Measurements from ENCODE around the gene SCP2.

GRCh38 chr1:53050310-53050709 lies 123.2 kb downstream of the SCP2 start:
- TF ChIP-seq CTCF (IDR thresholded peaks at IDR 0.05): no peak
- no peak for TF ChIP-seq ZFX (IDR thresholded peaks at IDR 0.05; ENCODE audit: borderline replicate concordance)

Data from 22Rv1 (cell line).